ENCODE results near the gene HOXB3.

Gene HOXB3

GRCh38 chr17:48611681-48612455 is 21.8 kb upstream of the HOXB3 start (continued):
- TF ChIP-seq ZNF341 (tag by site-specific recombination; IDR thresholded peaks at IDR 0.05; ENCODE audit: low read depth): peak; percentile 99
- TF ChIP-seq ZNF2 (tag by site-specific recombination; IDR thresholded peaks at IDR 0.05): peak; percentile 89
- TF ChIP-seq ZNF155 (tag by site-specific recombination; IDR thresholded peaks at IDR 0.05): no peak
- TF ChIP-seq ZNF560 (tag by site-specific recombination; IDR thresholded peaks at IDR 0.05; ENCODE audit: borderline replicate concordance): no peak
- TF ChIP-seq ZNF701 (tag by site-specific recombination; IDR thresholded peaks at IDR 0.05): no peak
- peak; percentile 88 for TF ChIP-seq ZBTB10 (tag by site-specific recombination; IDR thresholded peaks at IDR 0.05)
- TF ChIP-seq KLF16 (tag by site-specific recombination; IDR thresholded peaks at IDR 0.05): peak; percentile 75; the same call in 1 of the 2 replicates
- no peak for TF ChIP-seq ZNF660 (tag by site-specific recombination; IDR thresholded peaks at IDR 0.05)
- TF ChIP-seq ZNF639 (tag by site-specific recombination; IDR thresholded peaks at IDR 0.05): 0 out of 2 replicates have a peak, but pooled peaks have one; percentile 25
- no peak for TF ChIP-seq ZNF175 (tag by site-specific recombination; IDR thresholded peaks at IDR 0.05)
- peak; percentile 81 for TF ChIP-seq ZFP37 (tag by site-specific recombination; IDR thresholded peaks at IDR 0.05)
- TF ChIP-seq ZNF184 (tag by site-specific recombination; IDR thresholded peaks at IDR 0.05): no peak
- TF ChIP-seq ZNF600 (tag by site-specific recombination; IDR thresholded peaks at IDR 0.05): peak; percentile 90
- peak; percentile 31 for TF ChIP-seq ZBTB11 (tag by site-specific recombination; conservative IDR thresholded peaks at IDR 0.05; ENCODE audit: low read depth)
- peak; percentile 16; the same call in 1 of the 2 replicates for TF ChIP-seq ZFP69B (tag by site-specific recombination; IDR thresholded peaks at IDR 0.05)
- TF ChIP-seq ZBTB8A (tag by site-specific recombination; IDR thresholded peaks at IDR 0.05): peak; percentile 100
- TF ChIP-seq AEBP2 (tag by site-specific recombination; IDR thresholded peaks at IDR 0.05; ENCODE audit: borderline replicate concordance): no peak
- no peak for TF ChIP-seq ZNF221 (tag by site-specific recombination; IDR thresholded peaks at IDR 0.05; ENCODE audit: borderline replicate concordance)
- peak; percentile 99 for TF ChIP-seq GLIS2 (tag by site-specific recombination; IDR thresholded peaks at IDR 0.05)
- TF ChIP-seq FEZF1 (tag by site-specific recombination; IDR thresholded peaks at IDR 0.05): peak; percentile 74
- TF ChIP-seq PATZ1 (tag by site-specific recombination; IDR thresholded peaks at IDR 0.05): peak; percentile 98
- no peak for TF ChIP-seq RBAK (tag by site-specific recombination; IDR thresholded peaks at IDR 0.05)
- peak; percentile 95 for TF ChIP-seq ZIC2 (tag by site-specific recombination; IDR thresholded peaks at IDR 0.05)
- TF ChIP-seq TCF7L2 (IDR thresholded peaks at IDR 0.05; ENCODE audit: borderline replicate concordance, low read depth, low read length): no peak
- no peak for TF ChIP-seq ZNF202 (tag by site-specific recombination; IDR thresholded peaks at IDR 0.05; ENCODE audit: borderline replicate concordance)
- no peak for TF ChIP-seq SCRT1 (tag by site-specific recombination; IDR thresholded peaks at IDR 0.05; ENCODE audit: borderline replicate concordance)
- TF ChIP-seq ZNF585B (tag by site-specific recombination; IDR thresholded peaks at IDR 0.05): no peak
- TF ChIP-seq ZNF146 (tag by site-specific recombination; IDR thresholded peaks at IDR 0.05): peak; percentile 24; the same call in 1 of the 2 replicates
- peak; percentile 93 for TF ChIP-seq PRDM1 (tag by site-specific recombination; IDR thresholded peaks at IDR 0.05)
- TF ChIP-seq ZNF132 (tag by site-specific recombination; IDR thresholded peaks at IDR 0.05; ENCODE audit: borderline replicate concordance): no peak

All from HEK293 (cell line).